ENCODE measurements around the gene INPP5F.

INPP5F gene

GRCh38 chr10:119725828-119726675 lies at the start of gene INPP5F:
Gene INPP5F (plus strand): TSS chr10:119726050. CDS start chr10:119726263, 213 bp downstream.
- DNase-seq (ENCODE audit: low read depth in 1 of 2, low spot score in 1 of 2): peak; percentile 98
- in situ Hi-C loops (cut with HindIII; ENCODE audit: low pct_unique_long_range_greater_than_20kb, low sequenced_read_pairs): no loop called here
- TF ChIP-seq JUND (IDR thresholded peaks at IDR 0.05; ENCODE audit: low read depth): no peak

- no peak for TF ChIP-seq JUND (IDR thresholded peaks at IDR 0.05; ENCODE audit: low read depth)
- in situ Hi-C loops (cut with HindIII; ENCODE audit: low pct_unique_long_range_greater_than_20kb, low sequenced_read_pairs): no loop called here
- DNase-seq (ENCODE audit: low read depth in 1 of 2, low spot score in 1 of 2): no peak
Observed at GRCh38 chr10:119677126-119677525, 48.7 kb upstream of the INPP5F start.

GRCh38 chr10:119677904-119678755 lies 47.7 kb upstream of the INPP5F start:
- DNase-seq (ENCODE audit: low read depth in 1 of 2, low spot score in 1 of 2): no peak
- in situ Hi-C loops (cut with HindIII; ENCODE audit: low pct_unique_long_range_greater_than_20kb, low sequenced_read_pairs): no loop called here
- no peak for TF ChIP-seq JUND (IDR thresholded peaks at IDR 0.05; ENCODE audit: low read depth)

- DNase-seq (ENCODE audit: low read depth in 1 of 2, low spot score in 1 of 2): no peak
- in situ Hi-C loops (cut with HindIII; ENCODE audit: low pct_unique_long_range_greater_than_20kb, low sequenced_read_pairs): no loop called here
- no peak for TF ChIP-seq JUND (IDR thresholded peaks at IDR 0.05; ENCODE audit: low read depth)
Observed at GRCh38 chr10:119679480-119679829, 46.4 kb upstream of the INPP5F start.

GRCh38 chr10:119680050-119680449 lies 45.8 kb upstream of the INPP5F start:
- in situ Hi-C loops (cut with HindIII; ENCODE audit: low pct_unique_long_range_greater_than_20kb, low sequenced_read_pairs): no loop called here

GRCh38 chr10:119680650-119681081 lies 45.2 kb upstream of the INPP5F start:
- no peak for TF ChIP-seq JUND (IDR thresholded peaks at IDR 0.05; ENCODE audit: low read depth)
- in situ Hi-C loops (cut with HindIII; ENCODE audit: low pct_unique_long_range_greater_than_20kb, low sequenced_read_pairs): no loop called here
- no peak for DNase-seq (ENCODE audit: low read depth in 1 of 2, low spot score in 1 of 2)

More at GRCh38 chr10:119680050-119680449, 45.8 kb upstream of the INPP5F start:
- no peak for TF ChIP-seq JUND (IDR thresholded peaks at IDR 0.05; ENCODE audit: low read depth)
- peak in 1 of 2 experiments; percentile 19 for DNase-seq (ENCODE audit: low read depth in 1 of 2, low spot score in 1 of 2)

GRCh38 chr10:119686465-119687191 lies 39.2 kb upstream of the INPP5F start:
- in situ Hi-C loops (cut with HindIII; ENCODE audit: low pct_unique_long_range_greater_than_20kb, low sequenced_read_pairs): no loop called here
- peak; percentile 48 to 78 for DNase-seq (ENCODE audit: low read depth in 1 of 2, low spot score in 1 of 2)
- no peak for TF ChIP-seq JUND (IDR thresholded peaks at IDR 0.05; ENCODE audit: low read depth)

GRCh38 chr10:119687192-119688032 lies 38.4 kb upstream of the INPP5F start:
- DNase-seq (ENCODE audit: low read depth in 1 of 2, low spot score in 1 of 2): peak in 1 of 2 experiments; percentile 44

GRCh38 chr10:119688033-119688508 lies 37.8 kb upstream of the INPP5F start:
- DNase-seq (ENCODE audit: low read depth in 1 of 2, low spot score in 1 of 2): no peak
- in situ Hi-C loops (cut with HindIII; ENCODE audit: low pct_unique_long_range_greater_than_20kb, low sequenced_read_pairs): no loop called here
- no peak for TF ChIP-seq JUND (IDR thresholded peaks at IDR 0.05; ENCODE audit: low read depth)

More at GRCh38 chr10:119687192-119688032, 38.4 kb upstream of the INPP5F start:
- in situ Hi-C loops (cut with HindIII; ENCODE audit: low pct_unique_long_range_greater_than_20kb, low sequenced_read_pairs): no loop called here
- no peak for TF ChIP-seq JUND (IDR thresholded peaks at IDR 0.05; ENCODE audit: low read depth)

- TF ChIP-seq JUND (IDR thresholded peaks at IDR 0.05; ENCODE audit: low read depth): no peak
- in situ Hi-C loops (cut with HindIII; ENCODE audit: low pct_unique_long_range_greater_than_20kb, low sequenced_read_pairs): no loop called here
Observed at GRCh38 chr10:119689016-119689580, 36.8 kb upstream of the INPP5F start.

GRCh38 chr10:119691726-119692125 lies 34.1 kb upstream of the INPP5F start:
- no peak for DNase-seq (ENCODE audit: low read depth in 1 of 2, low spot score in 1 of 2)
- no peak for TF ChIP-seq JUND (IDR thresholded peaks at IDR 0.05; ENCODE audit: low read depth)
- in situ Hi-C loops (cut with HindIII; ENCODE audit: low pct_unique_long_range_greater_than_20kb, low sequenced_read_pairs): no loop called here

More at GRCh38 chr10:119689016-119689580, 36.8 kb upstream of the INPP5F start:
- no peak for DNase-seq (ENCODE audit: low read depth in 1 of 2, low spot score in 1 of 2)

All from T47D (cell line).